Tibial nerve (tissue), 4 donors: Measurements from ENCODE around the gene MYOM3. TPM values are rescaled to one million over a fixed set of nuclear protein-coding genes. Genes with fewer than 3 reads are reported as not detected.

Experiments
- DNase-seq, 2 donors: peaks; one replicate each; pipeline ENCODE4 v3.0.0-alpha.2; 2019; ENCODE audit warnings: low spot score in 2 of 2
- H3K27ac ChIP-seq, 4 donors: fragments of 200-600 bp; sonication (generic) in 3 of 4; one replicate each; pipeline ENCODE4 v1.5.1; 2017 to 2019; ENCODE audit warnings: mild to moderate bottlenecking in 1 of 4
- H3K27me3 ChIP-seq, 2 donors: fragments of 200-600 bp; sonication (generic) in 1 of 2; one replicate each; pipeline versions ENCODE4 v1.5.1 to v1.6.0; 2017 to 2019
- H3K36me3 ChIP-seq, 3 donors: fragments of 200-600 bp; sonication (generic); one replicate each; pipeline ENCODE4 v1.5.1; 2018 to 2019
- H3K4me1 ChIP-seq, 4 donors: fragments of 200-600 bp; sonication (generic) in 3 of 4; one replicate each; pipeline ENCODE4 v1.5.1; 2017 to 2019
- H3K4me3 ChIP-seq, 4 donors: fragments of 200-600 bp; sonication (generic) in 3 of 4; one replicate each; pipeline ENCODE4 v1.5.1; 2017 to 2019; ENCODE audit warnings: mild to moderate bottlenecking in 1 of 4, moderate library complexity in 1 of 4
- H3K9me3 ChIP-seq, 4 donors: fragments of 200-600 bp; sonication (generic) in 3 of 4; one replicate each; pipeline ENCODE4 v1.5.1; 2017 to 2019
- CTCF ChIP-seq, 5 experiments: fragments of 200-600 bp in 3 of 5; fragments of 450-650 bp in 2 of 5; sonication (generic) in 3 of 5; IDR thresholded peaks; one replicate each; pipeline ENCODE4 v1.5.1; 2016 to 2019; ENCODE audit warnings: antibody characterized with exemption in 5 of 5, mild to moderate bottlenecking in 3 of 5, moderate library complexity in 2 of 5
- EP300 ChIP-seq, 2 donors: sonication (generic); formaldehyde crosslinking; IDR thresholded peaks; one replicate each; pipeline ENCODE4 v1.6.1; 2017; ENCODE audit warnings: antibody characterized with exemption in 2 of 2, mild to moderate bottlenecking in 1 of 2
- POLR2A ChIP-seq, 2 donors: fragments of 450-650 bp; IDR thresholded peaks; one replicate each; pipeline ENCODE4 v1.6.1; 2017; ENCODE audit warnings: antibody characterized with exemption in 2 of 2, mild to moderate bottlenecking in 2 of 2, moderate library complexity in 2 of 2
- WGBS, 2 donors: methylation state at CpG; one replicate each; pipeline ENCODE4 v1.1.5; 2018; 5-methylcytosine and 5-hydroxymethylcytosine counted together
- total RNA-seq, 4 donors: library from RNA; depleted of rRNA; stranded (reverse); fragments of >200 nt; gene quantifications; one replicate each; pipeline ENCODE4 v1.1.0, GENCODE V29; 2016

The MYOM3 gene
- total RNA-seq, 4 donors from 2014 or later: 0.20 to 0.60 (median 0.22) TPM; not detected in 1

- H3K4me3 ChIP-seq: no peak overlapping the region
- H3K4me1 ChIP-seq: no peaks in the 10 kb centered on the region
- 86 to 88% methylated on average over 18 of the region's 18 CpGs for WGBS, 2 donors
- no peak for DNase-seq
- no peaks in the 10 kb centered on the region for H3K36me3 ChIP-seq
- H3K27me3 ChIP-seq: peaks cover 0 to 13% of the 10 kb centered on the region in 2 donors
- H3K27ac ChIP-seq: no peak overlapping the region
- no peaks in the 10 kb centered on the region for H3K9me3 ChIP-seq
- TF ChIP-seq POLR2A (IDR thresholded peaks at IDR 0.05): no peak
- no peak for TF ChIP-seq CTCF (IDR thresholded peaks at IDR 0.05)
- TF ChIP-seq EP300 (IDR thresholded peaks at IDR 0.05): no peak
These were observed 44.8 kb upstream of the MYOM3 start for GRCh38 chr1:24156542-24157260.

- 53 to 58% methylated on average over 10 to 11 of the region's 11 CpGs for WGBS, 2 donors
- H3K27ac ChIP-seq: no peak overlapping the region
- peaks cover 0 to 8% (median 4%) of the 10 kb centered on the region in 4 donors for H3K4me1 ChIP-seq
- no peak for DNase-seq
- H3K4me3 ChIP-seq: no peak overlapping the region
- H3K9me3 ChIP-seq: no peaks in the 10 kb centered on the region
- TF ChIP-seq EP300 (IDR thresholded peaks at IDR 0.05): no peak
- TF ChIP-seq CTCF (IDR thresholded peaks at IDR 0.05): no peak
- TF ChIP-seq POLR2A (IDR thresholded peaks at IDR 0.05): no peak
- no peaks in the 10 kb centered on the region for H3K36me3 ChIP-seq
- peaks cover 0 to 28% of the 10 kb centered on the region in 2 donors for H3K27me3 ChIP-seq
These were observed 43.3 kb upstream of the MYOM3 start for GRCh38 chr1:24155011-24155782.

GRCh38 chr1:24154215-24154614, 42.3 kb upstream of the MYOM3 start:
- Histone ChIP-seq H3K9me3 (no peaks in the 10 kb centered on the region), H3K27ac (no peak overlapping the region), H3K27me3 (peaks cover 0 to 38% of the 10 kb centered on the region in 2 donors), H3K4me3 (no peak overlapping the region), H3K36me3 (no peaks in the 10 kb centered on the region), H3K4me1 (peaks cover 0 to 12% (median 4%) of the 10 kb centered on the region in 4 donors)
- 65 to 79% methylated on average over 8 of the region's 8 CpGs for WGBS, 2 donors
- no peak for TF ChIP-seq EP300 (IDR thresholded peaks at IDR 0.05)
- no peak for TF ChIP-seq CTCF (IDR thresholded peaks at IDR 0.05)
- no peak for TF ChIP-seq POLR2A (IDR thresholded peaks at IDR 0.05)
- no peak for DNase-seq

GRCh38 chr1:24152631-24153494, 40.9 kb upstream of the MYOM3 start:
- Histone ChIP-seq H3K4me1 (peaks cover 0 to 12% (median 4%) of the 10 kb centered on the region in 4 donors), H3K9me3 (no peaks in the 10 kb centered on the region), H3K27ac (no peak overlapping the region), H3K4me3 (no peak overlapping the region), H3K27me3 (peaks cover 0 to 44% of the 10 kb centered on the region in 2 donors), H3K36me3 (no peaks in the 10 kb centered on the region)
- no peak for DNase-seq
- 84 to 86% methylated on average over 10 of the region's 10 CpGs for WGBS, 2 donors
- TF ChIP-seq EP300 (IDR thresholded peaks at IDR 0.05) (no peak), POLR2A (IDR thresholded peaks at IDR 0.05) (no peak), CTCF (IDR thresholded peaks at IDR 0.05) (no peak)
